ENCODE results near the gene VTCN1.

Gene VTCN1

DNA sequence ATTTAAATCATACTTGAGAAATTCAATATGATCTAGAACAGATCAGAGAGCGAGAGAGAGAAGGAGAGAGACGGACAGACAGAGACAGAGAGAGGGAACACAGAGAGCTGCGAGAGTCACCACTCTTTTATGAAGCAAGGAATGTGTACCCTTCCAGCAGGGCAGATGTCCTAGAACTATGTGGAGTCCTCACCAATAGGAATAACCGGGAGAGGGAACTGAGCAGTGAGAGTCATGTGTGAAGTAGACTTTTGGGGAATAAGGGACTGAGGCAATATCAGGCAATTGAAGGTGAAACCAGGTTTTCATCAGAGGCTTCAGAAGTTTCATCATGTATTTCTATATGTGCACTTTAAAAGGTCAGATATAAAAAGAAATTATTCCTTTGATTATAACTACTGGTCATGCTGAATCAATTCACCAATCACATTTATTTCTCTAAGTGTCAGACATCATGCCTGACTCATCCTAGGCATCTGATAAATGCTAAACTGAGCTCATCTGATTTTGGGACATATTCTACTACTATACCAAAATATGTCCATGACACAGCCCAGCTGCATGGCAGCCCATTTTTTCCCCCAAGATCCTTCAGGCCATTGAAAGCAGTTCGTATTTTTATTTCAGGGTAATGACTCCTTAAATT is 22.4 kb downstream of the VTCN1 start:
- intact Hi-C loops (cut with micrococcal nuclease) = no loop called here
- Mint-ChIP-seq H3K27me3 (peaks cover 2% of the 10 kb centered on the region), H3K4me3 (no peak overlapping the region), H3K36me3 (ENCODE audit: low read depth) (no peaks in the 10 kb centered on the region), H3K9me3 (no peaks in the 10 kb centered on the region), H3K27ac (no peak overlapping the region), H3K4me1 (ENCODE audit: low read depth) (no peaks in the 10 kb centered on the region)

DNA sequence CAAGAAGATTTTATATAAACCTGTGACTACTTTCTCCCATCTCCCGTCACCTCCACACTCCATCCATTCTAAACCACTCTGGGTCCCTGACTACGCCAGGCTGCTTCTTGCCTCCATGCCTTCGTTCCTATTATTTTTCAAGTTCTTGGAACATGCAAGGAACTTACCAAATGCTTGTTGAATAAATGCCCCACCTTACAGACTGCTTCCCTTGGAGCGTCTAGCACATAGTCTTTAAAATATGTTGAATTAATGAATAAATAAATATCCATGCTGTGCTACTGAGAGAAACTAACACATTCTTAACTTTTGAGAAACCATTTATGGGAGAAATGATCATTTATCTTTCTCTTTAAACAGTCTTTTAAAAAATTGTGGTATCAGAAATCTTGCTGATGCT is 27.6 kb downstream of the VTCN1 start:
- H3K4me1 Mint-ChIP-seq (ENCODE audit: low read depth) = no peaks in the 10 kb centered on the region
- H3K9me3 Mint-ChIP-seq = no peaks in the 10 kb centered on the region
- H3K27me3 Mint-ChIP-seq = no peaks in the 10 kb centered on the region
- no peak overlapping the region for H3K27ac Mint-ChIP-seq
- no peak overlapping the region for H3K4me3 Mint-ChIP-seq
- intact Hi-C loops (cut with micrococcal nuclease) = no loop called here
- no peaks in the 10 kb centered on the region for H3K36me3 Mint-ChIP-seq (ENCODE audit: low read depth)

DNA sequence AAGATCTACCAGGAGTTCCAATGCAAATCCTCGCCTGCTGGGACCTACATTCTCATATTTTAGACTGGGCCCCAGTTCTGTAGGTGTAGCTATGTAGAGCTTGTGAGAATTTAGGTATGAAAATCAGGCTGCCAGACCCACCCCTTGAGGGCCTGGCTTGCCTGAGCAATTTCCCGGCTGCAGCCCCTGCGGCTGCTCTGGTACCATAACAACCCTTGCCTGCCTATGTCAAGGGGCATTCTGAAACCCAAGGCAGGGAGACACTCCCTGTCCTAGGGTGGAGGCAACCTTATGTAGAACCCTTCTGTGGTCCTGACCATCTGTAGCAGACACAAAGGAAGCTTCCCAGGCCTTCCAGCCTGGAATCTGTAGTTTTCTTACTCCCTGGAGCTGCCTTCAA is 28.4 kb downstream of the VTCN1 start:
- H3K9me3 Mint-ChIP-seq = no peaks in the 10 kb centered on the region
- intact Hi-C loops (cut with micrococcal nuclease) = no loop called here

DNA sequence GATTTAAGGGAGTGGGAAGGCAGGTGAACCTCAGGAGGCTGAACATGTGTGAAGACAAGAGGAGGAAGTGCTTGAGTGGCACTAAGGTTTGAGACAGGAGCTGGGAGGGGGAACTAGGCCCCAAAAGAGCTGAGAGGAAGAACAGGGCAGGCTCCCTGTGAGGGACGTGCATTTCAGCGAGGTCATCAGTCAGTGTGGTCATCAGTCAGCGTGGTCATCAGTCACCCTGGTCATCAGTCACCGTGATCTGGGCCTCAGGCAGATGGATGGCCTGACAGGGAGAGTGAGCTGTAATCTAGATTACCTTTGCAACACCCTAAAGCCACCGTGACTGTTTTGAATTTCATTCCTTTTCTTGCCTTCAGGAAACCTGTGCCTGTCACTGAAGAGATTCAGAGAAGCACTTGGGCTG is 29.1 kb downstream of the VTCN1 start:
- no peaks in the 10 kb centered on the region for H3K27me3 Mint-ChIP-seq
- no peaks in the 10 kb centered on the region for H3K36me3 Mint-ChIP-seq (ENCODE audit: low read depth)
- intact Hi-C loops (cut with micrococcal nuclease) = no loop called here
- H3K4me3 Mint-ChIP-seq = no peak overlapping the region
- no peaks in the 10 kb centered on the region for H3K9me3 Mint-ChIP-seq
- no peaks in the 10 kb centered on the region for H3K4me1 Mint-ChIP-seq (ENCODE audit: low read depth)
- no peak overlapping the region for H3K27ac Mint-ChIP-seq

More for the DNA sequence above, 28.4 kb downstream of the VTCN1 start:
- Mint-ChIP-seq H3K4me3 (no peak overlapping the region), H3K4me1 (ENCODE audit: low read depth) (no peaks in the 10 kb centered on the region), H3K27ac (no peak overlapping the region), H3K27me3 (no peaks in the 10 kb centered on the region), H3K36me3 (ENCODE audit: low read depth) (no peaks in the 10 kb centered on the region)

DNA sequence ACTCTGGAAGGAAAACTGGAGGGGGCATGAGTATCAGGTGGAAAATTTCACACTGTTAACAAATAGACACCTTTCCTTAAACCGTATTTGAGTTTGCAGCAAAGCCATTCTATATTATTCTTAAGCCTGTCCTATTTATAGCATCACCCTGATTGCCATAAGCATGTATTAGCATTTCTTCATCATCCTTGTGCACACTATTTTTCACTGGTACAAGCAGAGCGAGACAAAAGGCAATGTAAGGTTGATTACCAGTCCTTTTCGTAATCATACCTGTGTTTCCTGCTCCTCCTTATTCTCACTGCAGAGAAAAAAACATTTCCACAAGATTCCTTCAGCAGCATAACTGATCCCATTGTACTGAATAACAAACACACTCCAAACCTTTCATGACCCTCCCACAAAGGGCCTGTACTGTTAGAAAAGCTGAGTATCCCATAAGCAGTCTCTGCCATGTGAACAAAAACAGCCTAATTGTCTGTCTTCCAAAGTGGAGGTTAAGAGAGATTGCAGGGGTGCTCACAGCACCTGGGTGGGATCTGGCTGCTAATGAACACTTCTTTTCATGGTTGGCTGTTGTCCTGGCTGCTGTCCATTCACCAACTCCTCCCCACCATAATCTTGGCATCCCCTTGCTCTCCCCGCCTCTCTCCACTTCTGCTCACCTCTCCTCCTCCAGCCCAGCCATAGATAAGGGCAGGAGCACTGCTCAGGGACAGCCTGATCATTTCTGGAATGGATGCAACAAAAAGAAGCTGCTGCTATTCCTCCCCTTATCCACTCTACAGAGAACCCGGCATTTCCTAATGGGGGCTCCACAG is 30.4 kb downstream of the VTCN1 start:
- intact Hi-C loops (cut with micrococcal nuclease) = no loop called here
- H3K4me1 Mint-ChIP-seq (ENCODE audit: low read depth) = no peaks in the 10 kb centered on the region
- H3K27me3 Mint-ChIP-seq = no peaks in the 10 kb centered on the region
- H3K9me3 Mint-ChIP-seq = no peaks in the 10 kb centered on the region
- H3K4me3 Mint-ChIP-seq = no peak overlapping the region
- no peaks in the 10 kb centered on the region for H3K36me3 Mint-ChIP-seq (ENCODE audit: low read depth)
- H3K27ac Mint-ChIP-seq = no peak overlapping the region

DNA sequence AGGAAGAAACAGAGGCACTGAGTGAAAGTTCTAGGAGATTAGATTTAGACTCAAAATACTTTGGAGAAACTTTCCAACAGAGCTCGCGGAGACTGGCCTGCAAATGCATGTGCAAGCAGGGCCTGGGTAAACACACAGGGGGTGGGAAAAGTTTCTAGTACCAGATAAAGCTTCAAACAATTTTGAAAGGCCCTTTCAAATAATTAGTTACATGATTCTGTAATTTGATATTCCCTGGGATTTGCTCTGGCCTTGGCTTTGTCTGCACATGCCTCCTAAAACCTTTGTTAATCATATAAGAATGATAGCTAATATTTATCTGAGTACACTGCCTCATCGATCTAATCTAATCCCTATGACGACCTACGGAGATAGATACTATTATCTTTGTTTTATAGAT is 31.3 kb downstream of the VTCN1 start:
- no peaks in the 10 kb centered on the region for H3K36me3 Mint-ChIP-seq (ENCODE audit: low read depth)
- intact Hi-C loops (cut with micrococcal nuclease) = no loop called here
- H3K4me3 Mint-ChIP-seq = no peak overlapping the region
- H3K9me3 Mint-ChIP-seq = no peaks in the 10 kb centered on the region
- H3K27ac Mint-ChIP-seq = no peak overlapping the region
- no peaks in the 10 kb centered on the region for H3K27me3 Mint-ChIP-seq
- no peaks in the 10 kb centered on the region for H3K4me1 Mint-ChIP-seq (ENCODE audit: low read depth)

DNA sequence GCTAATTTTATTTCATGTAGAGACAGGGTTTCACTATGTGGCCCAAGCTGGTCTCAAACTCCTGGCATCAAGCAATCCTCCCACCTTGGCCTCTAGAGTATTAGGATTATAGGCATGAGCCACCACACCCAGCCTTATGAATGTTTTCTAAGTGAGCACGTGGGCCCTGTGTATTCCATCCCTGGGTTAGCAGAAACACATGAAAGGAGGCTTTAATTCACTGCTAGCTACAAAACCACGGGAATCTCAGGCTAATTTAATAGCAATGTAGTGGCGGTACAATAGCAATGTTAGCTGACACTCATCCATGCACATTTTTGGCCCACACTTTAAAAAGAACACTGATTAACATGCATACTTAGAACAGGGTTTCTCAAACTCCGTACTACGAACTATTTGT is 32.0 kb downstream of the VTCN1 start:
- H3K9me3 Mint-ChIP-seq = no peaks in the 10 kb centered on the region
- no peak overlapping the region for H3K4me3 Mint-ChIP-seq
- intact Hi-C loops (cut with micrococcal nuclease) = no loop called here
- no peaks in the 10 kb centered on the region for H3K36me3 Mint-ChIP-seq (ENCODE audit: low read depth)
- no peak overlapping the region for H3K27ac Mint-ChIP-seq
- no peaks in the 10 kb centered on the region for H3K4me1 Mint-ChIP-seq (ENCODE audit: low read depth)
- no peaks in the 10 kb centered on the region for H3K27me3 Mint-ChIP-seq

DNA sequence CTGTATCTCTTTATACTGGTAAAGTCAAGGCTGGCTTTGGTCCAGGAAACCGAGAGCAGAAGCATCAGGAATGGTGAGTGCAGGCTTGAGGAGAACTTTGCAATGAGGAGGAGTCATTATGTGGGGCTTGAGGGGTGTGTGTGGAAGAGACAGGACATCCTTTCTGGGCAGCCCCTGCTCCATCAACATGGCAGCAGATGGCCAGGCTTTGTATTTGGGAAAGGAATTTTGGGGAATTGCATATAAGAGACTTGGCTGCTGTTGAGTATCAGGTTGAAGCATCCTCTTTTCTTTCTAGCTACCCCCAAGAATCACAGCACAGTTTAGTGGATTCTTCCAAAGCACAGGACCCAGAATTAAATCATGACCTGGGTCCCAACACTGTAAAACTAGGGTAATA is 33.4 kb downstream of the VTCN1 start:
- no peak overlapping the region for H3K4me3 Mint-ChIP-seq
- no peaks in the 10 kb centered on the region for H3K27me3 Mint-ChIP-seq
- intact Hi-C loops (cut with micrococcal nuclease) = no loop called here
- H3K9me3 Mint-ChIP-seq = no peaks in the 10 kb centered on the region
- H3K36me3 Mint-ChIP-seq (ENCODE audit: low read depth) = no peaks in the 10 kb centered on the region
- H3K4me1 Mint-ChIP-seq (ENCODE audit: low read depth) = no peaks in the 10 kb centered on the region
- no peak overlapping the region for H3K27ac Mint-ChIP-seq

DNA sequence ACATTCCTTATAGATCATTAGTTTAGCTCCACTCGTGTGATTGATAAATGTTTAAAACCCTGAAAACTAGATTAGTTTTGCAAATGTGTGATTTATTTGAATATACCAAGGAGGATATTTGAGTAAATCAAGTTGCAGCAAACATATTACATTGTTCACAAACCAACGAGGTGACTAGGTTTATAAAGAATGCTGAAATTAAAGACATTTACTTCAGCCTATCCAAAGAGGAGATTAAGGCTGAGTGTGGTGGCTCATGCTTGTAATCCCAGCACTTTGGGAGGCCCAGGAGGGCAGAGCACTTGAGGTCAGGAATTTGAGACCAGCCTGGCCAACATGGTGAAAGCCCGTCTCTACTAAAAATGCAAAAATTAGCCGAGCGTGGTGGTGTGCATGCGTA is 34.1 kb downstream of the VTCN1 start:
- Mint-ChIP-seq H3K4me3 (no peak overlapping the region), H3K9me3 (no peaks in the 10 kb centered on the region), H3K27ac (no peak overlapping the region), H3K36me3 (ENCODE audit: low read depth) (no peaks in the 10 kb centered on the region), H3K27me3 (no peaks in the 10 kb centered on the region), H3K4me1 (ENCODE audit: low read depth) (no peaks in the 10 kb centered on the region)
- intact Hi-C loops (cut with micrococcal nuclease) = no loop called here

DNA sequence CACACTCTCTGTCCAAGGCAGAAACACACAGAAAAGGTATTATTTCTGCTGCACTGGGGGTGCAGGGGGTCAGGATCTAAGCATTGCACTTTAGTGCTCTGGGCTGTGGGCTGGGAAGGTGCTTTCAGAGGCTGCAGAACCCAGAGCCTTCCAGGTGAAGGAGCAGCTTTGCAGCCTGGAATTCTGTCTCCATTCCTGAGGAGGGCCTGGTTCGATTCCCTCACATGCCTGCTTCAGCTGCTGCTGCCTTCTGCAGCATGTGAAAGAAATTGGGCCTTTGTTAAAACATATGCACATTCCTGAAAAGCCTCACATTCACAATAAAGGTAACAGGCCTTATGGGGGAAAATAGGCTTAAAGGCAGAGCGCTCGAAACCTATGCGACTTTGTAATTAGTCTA is 35.9 kb downstream of the VTCN1 start:
- H3K9me3 Mint-ChIP-seq = no peaks in the 10 kb centered on the region
- intact Hi-C loops (cut with micrococcal nuclease) = no loop called here
- no peaks in the 10 kb centered on the region for H3K27me3 Mint-ChIP-seq
- H3K36me3 Mint-ChIP-seq (ENCODE audit: low read depth) = no peaks in the 10 kb centered on the region
- no peaks in the 10 kb centered on the region for H3K4me1 Mint-ChIP-seq (ENCODE audit: low read depth)
- H3K27ac Mint-ChIP-seq = no peak overlapping the region
- no peak overlapping the region for H3K4me3 Mint-ChIP-seq

DNA sequence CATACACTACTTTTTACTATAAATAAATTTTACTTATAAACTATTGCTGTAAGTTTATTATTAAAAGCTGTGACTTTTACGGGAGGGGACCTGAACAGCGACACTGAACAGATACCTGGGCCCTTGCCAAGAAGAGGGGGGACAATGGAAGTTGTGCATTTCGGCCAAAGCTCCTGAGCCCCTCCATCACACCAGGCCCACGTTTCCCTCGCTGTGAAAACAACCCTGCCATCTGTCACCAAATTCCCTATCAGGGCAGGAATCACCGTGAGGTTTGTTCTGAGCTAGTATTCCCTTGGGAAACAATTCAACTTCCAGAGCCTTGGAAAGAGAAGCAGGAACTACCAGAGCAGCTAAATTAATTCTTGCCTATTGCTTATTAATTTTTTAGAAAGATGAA is 37.0 kb downstream of the VTCN1 start:
- intact Hi-C loops (cut with micrococcal nuclease) = no loop called here
- Mint-ChIP-seq H3K4me3 (no peak overlapping the region), H3K27ac (no peak overlapping the region), H3K4me1 (ENCODE audit: low read depth) (no peaks in the 10 kb centered on the region), H3K9me3 (no peaks in the 10 kb centered on the region), H3K36me3 (ENCODE audit: low read depth) (no peaks in the 10 kb centered on the region), H3K27me3 (no peaks in the 10 kb centered on the region)

DNA sequence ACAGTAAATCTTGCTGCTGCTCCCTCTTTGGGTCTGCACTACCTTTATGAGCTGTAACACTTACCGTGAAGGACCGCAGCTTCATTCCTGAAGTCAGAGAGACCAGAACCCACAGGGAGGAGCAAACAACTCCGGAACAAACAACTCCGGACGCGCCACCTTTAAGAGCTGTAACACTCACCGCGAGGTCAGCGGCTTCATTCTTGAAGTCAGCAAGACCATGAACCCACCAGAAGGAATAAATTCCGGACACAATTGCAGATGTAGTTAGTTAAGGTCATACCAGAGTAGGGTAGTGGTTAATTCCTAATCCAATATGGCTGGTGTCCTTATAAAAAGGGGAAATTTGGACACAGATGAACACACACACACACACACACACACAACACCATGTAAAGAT is 37.7 kb downstream of the VTCN1 start:
- intact Hi-C loops (cut with micrococcal nuclease) = no loop called here
- Mint-ChIP-seq H3K4me1 (ENCODE audit: low read depth) (no peaks in the 10 kb centered on the region), H3K36me3 (ENCODE audit: low read depth) (no peaks in the 10 kb centered on the region), H3K9me3 (no peaks in the 10 kb centered on the region), H3K27me3 (no peaks in the 10 kb centered on the region), H3K4me3 (no peak overlapping the region), H3K27ac (no peak overlapping the region)

DNA sequence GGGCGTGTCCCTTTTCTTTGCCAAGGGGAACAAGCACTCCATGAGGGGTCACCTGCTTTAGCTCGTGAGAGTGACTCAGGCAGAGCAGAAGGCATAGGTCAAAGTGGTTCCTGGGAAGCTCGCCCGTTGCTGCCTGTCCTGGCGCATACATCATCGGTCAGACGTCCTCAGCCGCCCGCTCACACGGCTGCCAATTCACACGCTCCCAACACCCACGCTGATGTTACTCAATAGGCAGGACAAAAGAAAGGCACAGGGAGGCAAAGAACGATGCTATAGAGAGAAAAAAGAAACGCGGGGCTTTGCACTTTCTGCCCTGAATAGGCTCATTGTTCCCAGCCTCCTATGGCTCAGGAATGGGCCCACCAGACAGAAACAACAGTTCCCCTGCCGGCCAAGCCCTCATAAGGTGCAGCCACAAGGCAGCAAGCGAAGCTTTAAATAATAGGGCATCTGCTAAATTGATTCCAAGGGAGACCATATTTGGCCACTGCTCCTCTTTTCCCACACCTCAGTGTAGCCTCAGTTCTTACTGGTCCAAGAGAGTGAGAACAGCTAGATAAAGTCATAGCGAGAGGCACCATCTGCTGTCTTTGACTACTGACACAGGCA is 38.7 kb downstream of the VTCN1 start:
- no peaks in the 10 kb centered on the region for H3K9me3 Mint-ChIP-seq
- H3K27ac Mint-ChIP-seq = no peak overlapping the region
- H3K27me3 Mint-ChIP-seq = no peaks in the 10 kb centered on the region
- intact Hi-C loops (cut with micrococcal nuclease) = no loop called here
- H3K4me1 Mint-ChIP-seq (ENCODE audit: low read depth) = no peaks in the 10 kb centered on the region
- no peak overlapping the region for H3K4me3 Mint-ChIP-seq
- no peaks in the 10 kb centered on the region for H3K36me3 Mint-ChIP-seq (ENCODE audit: low read depth)

DNA sequence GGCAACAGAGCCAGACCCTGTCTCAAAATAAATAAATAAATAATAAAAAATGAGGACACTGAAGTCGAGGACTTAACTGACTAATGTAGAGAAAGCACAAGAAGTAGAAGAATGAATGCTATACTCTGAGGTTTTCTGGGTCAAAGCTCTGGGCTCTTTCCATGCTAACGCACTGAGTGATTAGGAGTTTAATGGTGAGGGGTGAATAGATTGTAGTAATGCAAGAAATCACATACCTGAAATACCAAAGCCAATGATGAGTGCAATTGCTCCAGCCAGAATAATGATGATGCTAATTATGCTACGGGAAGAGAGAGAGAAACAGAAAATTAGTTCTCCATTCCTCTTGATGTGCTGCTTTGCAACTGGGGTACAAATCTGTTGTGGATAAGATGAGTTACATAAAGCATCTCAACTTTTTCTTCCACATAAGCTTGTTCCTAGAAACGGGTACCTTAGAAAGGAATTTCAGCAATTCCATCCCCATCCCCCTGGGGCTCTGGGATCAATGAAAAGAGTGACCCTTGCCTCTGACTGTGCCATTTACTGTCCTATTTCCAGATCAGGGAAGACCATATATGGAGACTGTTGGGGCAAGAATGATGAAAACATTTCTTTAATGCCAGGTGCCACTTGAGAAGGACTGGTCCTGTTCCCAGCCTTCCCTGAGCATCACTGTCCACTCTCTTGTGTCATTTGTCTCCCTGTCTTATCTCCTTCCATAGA is 40.7 kb downstream of the VTCN1 start:
- no peak overlapping the region for H3K27ac Mint-ChIP-seq
- no peaks in the 10 kb centered on the region for H3K4me1 Mint-ChIP-seq (ENCODE audit: low read depth)
- no peaks in the 10 kb centered on the region for H3K9me3 Mint-ChIP-seq
- no peaks in the 10 kb centered on the region for H3K36me3 Mint-ChIP-seq (ENCODE audit: low read depth)
- intact Hi-C loops (cut with micrococcal nuclease) = no loop called here
- H3K4me3 Mint-ChIP-seq = no peak overlapping the region
- peaks cover 1% of the 10 kb centered on the region for H3K27me3 Mint-ChIP-seq

Data from dendritic cell treated with granulocyte-macrophage colony-stimulating factor and Interleukin-4, amounts not matched to agents 40 ng/mL and 50 ng/mL, for 4 days (primary cell).